G401 (cell line): ENCODE measurements around the gene C1QTNF5. TPM values are rescaled to one million over a fixed set of nuclear protein-coding genes. Genes with fewer than 3 reads are reported as not detected.
A peak's percentile ranks its signal among the peaks of the same experiment; 100 is the strongest.

Source experiments
- DNase-seq: peaks from one replicate; pipeline ENCODE4 v3.0.0-alpha.2; 2015; ENCODE audit warnings: low spot score
- in situ Hi-C: cut with HindIII; loops from 2 replicates; pipeline ENCODE4 v1.10.0; 2016; ENCODE audit warnings: low sequenced_read_pairs, mixed read lengths
- total RNA-seq: library from RNA; depleted of rRNA; stranded (reverse); fragments of >200 nt; shearing (Covaris generic); gene quantifications from 2 replicates; pipeline ENCODE4 v1.2.3, GENCODE V29; 2014

Gene C1QTNF5
- total RNA-seq, 1 experiment from 2014 or later, result 0.17 TPM

DNA sequence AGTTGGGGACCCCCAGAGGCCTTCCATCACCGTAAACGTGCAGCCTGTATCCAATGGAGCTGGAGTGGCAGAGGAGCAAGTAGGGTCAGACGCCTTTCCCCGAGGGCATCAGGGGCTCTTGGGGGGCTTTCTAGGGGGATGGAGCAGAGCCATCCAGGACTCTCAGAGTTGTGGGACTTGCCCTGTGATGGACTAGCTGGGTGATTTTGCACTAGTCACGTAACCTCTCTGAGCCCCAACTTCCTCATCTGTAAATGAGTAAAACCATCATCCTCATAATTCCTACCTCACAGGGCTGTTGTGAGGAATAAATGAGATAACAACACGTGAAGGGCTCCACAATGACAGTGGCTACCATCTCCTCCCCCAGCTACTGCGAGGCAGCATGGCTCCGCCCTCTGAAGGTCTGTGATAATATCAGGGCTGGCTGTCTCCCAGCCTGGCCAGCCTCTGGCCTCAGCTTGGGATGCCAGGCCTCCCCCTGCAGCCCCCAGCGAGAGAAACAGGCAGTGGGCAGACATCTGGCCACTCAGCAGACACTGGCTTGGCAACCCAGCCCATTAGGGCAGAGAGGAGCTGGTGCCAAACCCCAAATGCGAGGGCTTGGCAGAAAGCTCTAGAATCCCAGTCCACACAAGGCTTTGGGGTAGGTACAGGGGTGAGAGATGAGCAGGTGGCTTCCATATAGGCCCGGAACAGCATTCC lies 34.1 kb upstream of the C1QTNF5 start:
- DNase-seq, result no peak
- in situ Hi-C loops, result loop anchor here (10.0 kb wide), 1 partner anchor 100 kb away; no protein-coding TSS in a partner anchor

DNA sequence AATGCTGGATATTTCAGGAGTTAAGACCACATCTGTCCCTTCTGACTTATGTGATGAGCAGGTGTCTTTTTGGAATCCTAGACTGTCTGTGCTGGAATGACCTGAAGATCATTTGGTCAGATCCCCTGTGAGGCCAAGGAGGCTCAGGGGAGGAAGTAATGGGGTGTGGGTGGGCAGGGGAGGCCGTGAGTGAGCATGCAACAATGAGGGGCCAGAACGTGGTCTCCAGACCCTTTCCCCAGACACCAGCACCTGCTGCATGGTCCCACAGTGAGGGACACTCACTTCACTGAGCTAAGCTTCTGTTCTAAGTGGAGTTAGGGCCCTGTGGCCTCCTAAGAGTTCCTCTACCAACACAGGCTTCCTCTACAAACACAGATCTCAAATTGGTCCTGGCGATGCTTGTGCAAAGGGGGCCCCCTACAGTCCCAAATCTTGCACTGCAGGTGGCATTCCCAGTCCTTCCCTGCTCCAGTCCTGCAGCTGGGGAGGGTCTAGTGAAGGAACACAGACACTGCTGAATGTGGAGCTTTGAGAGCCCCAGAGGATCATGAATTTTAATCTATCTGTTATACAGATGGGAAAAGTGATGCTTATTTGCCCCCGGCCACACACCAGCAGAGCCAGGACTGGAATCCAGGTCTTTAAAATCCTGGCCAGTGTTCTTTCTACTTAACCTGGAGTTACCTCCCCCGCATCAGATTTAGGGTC lies 33.4 kb upstream of the C1QTNF5 start:
- in situ Hi-C loops, result loop anchor here (10.0 kb wide), 1 partner anchor 101 kb away; no protein-coding TSS in a partner anchor
- DNase-seq, result peak; percentile 87

DNA sequence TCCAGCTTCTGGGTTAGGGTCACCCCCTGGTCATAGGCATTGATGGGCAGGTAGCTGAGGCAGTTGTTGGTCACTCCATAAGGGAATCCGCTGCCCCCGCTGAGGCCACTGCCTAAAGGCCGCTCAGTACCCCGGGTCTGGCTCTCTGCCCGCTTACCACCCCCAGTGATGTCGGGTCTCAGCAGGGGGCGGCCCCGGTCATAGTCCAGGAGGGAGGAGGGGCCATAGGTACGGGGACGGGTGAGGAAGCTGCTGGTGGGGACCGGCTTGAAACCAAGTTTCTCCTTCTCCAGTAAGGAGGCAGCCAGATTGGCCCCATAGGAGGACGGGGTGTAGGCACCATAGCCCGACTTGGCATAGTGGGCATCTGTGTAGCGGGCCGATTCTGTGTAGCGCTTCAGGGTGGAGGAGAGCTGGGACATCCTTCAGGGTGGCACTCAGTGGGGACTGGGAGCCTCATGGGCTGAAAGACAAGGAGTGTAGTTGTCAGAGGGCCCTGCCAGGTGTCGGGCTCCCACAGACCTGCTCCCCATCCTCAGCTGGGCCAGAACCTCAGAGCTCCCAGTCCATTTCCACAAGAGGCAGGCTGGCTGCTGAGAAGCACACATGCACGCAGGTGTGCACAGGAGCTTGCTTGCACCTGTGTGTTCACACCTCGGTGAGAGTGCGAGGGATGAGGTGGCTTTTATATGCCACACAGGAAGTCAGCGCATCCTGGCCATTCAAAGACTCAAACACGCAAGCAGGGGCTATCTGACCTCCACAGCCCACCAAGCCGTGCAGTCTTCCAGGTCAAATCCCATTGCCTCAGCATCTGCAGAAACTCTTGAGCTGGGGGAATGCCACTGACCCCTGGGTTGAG lies 32.6 kb upstream of the C1QTNF5 start:
- in situ Hi-C loops, result loop anchor here (10.0 kb wide), 1 partner anchor 102 kb away; no protein-coding TSS in a partner anchor
- DNase-seq, result no peak

DNA sequence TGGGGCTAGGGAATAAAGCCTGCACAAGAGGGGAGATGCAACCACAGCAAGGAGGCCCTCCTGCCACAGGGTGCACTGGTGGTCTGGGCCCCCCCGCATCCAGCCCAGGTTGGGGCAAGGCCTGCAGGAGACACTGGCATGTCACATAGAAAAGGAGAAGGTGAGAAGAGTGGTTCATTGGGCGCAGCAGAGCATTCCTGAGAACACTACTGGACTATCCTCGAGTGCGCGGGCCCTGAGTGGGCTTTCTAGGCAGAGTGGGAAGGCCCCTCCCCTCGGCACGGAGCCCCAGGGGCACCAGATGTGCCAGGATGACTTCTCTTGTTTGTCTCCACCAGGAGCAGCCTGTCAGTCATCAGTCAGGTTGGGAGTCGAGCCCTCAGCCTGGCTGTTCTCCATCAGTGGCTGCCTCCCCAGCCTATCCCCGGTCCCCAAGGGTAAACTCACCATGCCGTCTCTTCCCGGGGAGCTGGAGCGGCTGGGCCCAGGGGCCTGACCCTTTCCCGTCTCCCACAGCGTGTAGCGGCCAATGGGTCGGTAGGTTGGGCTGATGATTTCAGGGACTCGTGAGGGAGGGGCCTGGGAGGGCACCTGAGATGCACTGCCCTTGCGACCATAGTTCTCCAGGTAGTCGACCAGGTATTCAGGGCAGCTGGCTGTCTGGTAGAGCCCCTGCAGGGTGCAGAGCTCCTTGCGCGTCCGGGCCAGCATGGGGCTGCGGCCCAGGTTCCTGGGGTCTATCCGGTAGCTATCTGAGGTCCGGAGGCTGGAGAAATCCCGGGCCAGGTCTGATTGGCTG lies 31.8 kb upstream of the C1QTNF5 start:
- in situ Hi-C loops, result loop anchor here (10.0 kb wide), 1 partner anchor 102 kb away; no protein-coding TSS in a partner anchor
- no peak for DNase-seq

DNA sequence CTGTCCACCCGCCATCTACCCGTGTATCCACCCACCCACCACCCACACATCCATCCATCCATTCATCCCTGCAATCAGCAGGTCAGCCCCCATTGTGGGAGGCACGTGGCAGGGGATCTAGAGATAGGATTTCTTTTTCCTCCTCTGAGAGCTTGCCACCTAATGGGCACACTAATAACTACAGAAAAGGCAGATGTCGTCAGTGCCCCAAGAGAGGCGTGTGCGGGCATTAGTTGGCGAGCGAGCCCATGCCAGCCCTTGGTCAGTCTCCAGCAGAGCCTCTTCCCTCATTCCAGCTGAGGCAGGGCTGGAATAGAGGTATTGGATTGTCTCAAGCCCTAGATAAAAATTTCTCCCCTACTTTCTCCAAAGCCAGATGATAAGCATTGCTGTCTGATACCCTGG lies 31.1 kb upstream of the C1QTNF5 start:
- in situ Hi-C loops, result loop anchor here (10.0 kb wide), 1 partner anchor 103 kb away; no protein-coding TSS in a partner anchor
- peak; percentile 74 for DNase-seq

DNA sequence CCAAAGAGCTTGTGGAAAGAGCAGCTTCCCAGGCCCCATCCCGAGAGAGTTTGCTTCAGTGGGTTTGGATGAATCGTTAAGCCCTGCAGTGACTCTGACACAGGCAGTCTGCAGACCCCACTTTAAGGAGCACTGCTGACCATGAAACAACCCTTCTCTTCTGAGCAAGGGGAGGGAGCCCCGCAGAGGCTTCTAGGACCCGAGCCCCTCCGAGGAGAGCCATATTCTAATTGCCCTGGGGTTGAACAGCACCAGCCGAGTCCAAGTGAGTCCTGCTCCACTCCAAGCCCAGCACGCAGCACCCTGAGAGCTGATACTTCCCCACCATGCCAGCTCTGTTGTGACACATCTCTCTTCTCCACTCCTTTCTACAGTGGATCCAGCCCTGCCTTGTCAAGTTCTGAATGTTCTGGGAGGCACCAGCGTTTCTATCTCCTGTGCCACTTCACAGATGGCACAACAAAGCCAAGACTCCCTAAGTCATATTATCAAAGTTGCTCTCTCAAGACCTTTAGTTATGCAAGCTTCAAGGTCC lies 30.5 kb upstream of the C1QTNF5 start:
- in situ Hi-C loops, result loop anchor here (10.0 kb wide), 1 partner anchor 104 kb away; no protein-coding TSS in a partner anchor
- DNase-seq, result no peak

DNA sequence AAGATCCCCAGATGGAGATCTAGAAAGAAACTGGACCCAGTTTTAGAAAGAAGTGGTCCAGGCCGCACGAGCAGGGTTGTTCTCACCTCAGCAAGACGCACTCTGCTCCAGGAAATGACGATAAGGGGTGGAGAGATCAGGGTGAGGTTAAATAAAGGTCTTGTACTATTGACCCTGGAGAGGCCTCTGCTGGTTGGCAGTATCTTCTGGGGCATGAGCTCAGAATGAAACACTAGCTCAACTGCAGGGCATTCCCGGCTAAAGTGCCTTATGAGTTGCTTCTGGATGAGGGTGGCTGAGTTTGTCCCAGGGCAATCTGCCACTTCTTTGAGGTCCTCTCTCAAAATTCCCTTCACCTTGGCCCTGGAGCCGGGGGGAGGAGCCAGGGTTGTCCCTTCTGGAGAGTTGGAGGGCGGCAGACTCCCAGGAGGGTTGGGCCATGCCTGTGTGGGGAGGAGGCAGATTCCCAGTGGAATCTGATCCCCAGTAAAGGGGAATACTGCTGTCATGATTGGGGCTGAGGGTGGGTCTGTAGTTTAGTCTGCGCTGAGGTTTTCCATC lies 29.9 kb upstream of the C1QTNF5 start:
- DNase-seq, result no peak
- in situ Hi-C loops, result loop anchor here (10.0 kb wide), 1 partner anchor 104 kb away; no protein-coding TSS in a partner anchor

DNA sequence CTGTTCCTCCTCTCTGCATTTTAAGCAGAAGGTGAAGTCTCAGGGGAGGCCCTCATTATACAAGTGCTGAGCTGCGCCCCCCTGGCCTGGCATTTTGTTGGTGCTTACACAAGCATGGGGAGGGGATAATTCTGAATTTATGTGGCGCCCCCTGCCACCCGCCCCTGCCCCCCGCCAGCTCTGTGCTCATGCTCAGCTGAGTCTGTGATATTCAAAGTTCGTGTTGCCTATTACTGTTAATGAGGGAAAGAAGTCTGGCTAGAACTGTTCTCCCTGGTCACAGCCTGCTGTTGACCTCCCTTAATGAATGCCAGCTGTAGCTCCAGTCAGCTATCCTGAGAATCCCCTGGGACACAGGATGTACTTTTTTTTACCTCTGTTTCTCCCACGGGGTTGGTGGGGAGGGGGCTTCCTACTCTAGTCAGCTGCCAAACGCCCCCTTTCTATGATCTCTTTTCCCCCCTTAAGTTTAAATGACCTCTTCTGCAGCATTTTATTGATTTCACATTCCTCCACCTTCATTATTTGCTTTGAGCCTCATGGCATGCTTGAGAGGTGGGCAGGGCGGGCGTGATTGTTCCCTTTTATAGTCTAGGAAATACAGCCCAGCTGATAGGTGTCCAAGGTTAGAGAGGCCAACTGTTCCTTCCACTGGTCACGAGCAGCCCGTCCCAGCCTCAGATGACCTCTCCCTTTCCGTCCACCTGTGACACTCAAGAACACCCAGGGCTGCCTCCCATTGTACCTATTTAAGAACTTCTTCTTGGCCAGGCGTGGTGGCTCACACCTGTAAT lies 28.6 kb upstream of the C1QTNF5 start:
- no peak for DNase-seq
- in situ Hi-C loops, result no loop called here

DNA sequence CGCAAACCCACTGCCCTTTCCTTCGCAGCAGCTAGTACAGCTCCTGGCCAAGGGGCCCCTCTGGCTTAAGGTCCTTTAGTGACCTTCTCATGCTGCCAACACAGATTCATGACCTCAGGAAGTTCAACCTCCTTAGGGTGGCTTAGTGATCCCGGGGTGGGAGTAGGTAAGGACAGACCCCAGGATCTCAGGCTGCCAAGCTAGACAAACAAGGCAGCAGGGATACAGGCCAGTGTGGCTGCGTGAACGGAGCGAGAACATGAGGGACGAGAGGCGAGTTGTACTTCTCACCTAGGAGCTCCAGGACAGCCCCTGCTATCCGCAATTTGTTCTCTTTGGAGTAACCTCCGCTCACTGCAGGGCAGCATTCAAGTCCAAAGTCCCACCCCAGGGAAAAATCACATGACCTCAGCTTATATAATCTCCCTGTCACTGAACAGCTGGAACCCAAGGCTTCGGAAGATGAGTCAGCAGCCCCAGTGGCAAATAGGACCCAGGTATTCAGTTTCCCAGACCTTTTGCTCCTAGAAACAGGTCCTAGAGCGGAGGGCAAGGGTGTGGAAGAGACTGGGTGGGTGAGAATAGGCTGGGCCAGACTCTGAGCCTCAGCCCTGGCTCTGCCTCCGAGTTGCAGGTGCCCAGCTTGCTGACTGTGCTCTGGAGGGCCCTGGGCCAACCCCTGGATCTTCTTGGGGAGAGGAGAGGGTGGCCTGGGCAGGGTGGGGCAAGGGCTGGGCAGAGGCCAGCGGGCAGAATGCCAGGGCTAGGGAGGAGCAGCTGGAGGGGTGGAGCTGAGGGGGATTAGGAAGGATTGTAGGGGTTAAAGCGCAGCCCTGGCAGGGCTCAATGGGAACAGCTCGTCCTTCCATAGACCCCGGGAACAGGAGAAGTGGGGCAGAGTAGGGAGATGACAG lies 27.7 kb upstream of the C1QTNF5 start:
- no peak for DNase-seq

DNA sequence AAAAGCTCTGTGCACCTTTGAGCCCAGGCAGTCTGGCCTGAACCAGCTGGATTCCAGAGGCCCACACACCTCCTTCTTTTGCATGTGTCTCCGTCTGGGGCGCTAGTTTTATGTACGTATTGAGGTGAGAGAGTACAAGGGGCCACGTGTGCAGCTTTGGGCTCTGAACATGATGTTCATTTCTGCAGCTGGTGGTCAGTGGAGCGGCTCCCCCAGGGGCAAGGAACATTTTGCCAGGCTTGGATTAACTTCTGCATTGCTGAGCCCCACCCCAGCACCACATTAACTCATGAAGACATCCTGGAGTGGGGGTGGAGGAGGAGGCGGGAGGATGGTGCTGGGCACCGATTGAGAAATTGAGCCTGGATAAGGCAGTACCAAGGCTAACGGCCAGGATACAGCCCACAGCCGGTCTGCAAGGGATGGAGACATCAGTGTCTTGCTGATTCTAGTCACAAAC lies 27.0 kb upstream of the C1QTNF5 start:
- in situ Hi-C loops, result no loop called here
- DNase-seq, result no peak

More for the DNA sequence above, 27.7 kb upstream of the C1QTNF5 start:
- in situ Hi-C loops, result no loop called here

DNA sequence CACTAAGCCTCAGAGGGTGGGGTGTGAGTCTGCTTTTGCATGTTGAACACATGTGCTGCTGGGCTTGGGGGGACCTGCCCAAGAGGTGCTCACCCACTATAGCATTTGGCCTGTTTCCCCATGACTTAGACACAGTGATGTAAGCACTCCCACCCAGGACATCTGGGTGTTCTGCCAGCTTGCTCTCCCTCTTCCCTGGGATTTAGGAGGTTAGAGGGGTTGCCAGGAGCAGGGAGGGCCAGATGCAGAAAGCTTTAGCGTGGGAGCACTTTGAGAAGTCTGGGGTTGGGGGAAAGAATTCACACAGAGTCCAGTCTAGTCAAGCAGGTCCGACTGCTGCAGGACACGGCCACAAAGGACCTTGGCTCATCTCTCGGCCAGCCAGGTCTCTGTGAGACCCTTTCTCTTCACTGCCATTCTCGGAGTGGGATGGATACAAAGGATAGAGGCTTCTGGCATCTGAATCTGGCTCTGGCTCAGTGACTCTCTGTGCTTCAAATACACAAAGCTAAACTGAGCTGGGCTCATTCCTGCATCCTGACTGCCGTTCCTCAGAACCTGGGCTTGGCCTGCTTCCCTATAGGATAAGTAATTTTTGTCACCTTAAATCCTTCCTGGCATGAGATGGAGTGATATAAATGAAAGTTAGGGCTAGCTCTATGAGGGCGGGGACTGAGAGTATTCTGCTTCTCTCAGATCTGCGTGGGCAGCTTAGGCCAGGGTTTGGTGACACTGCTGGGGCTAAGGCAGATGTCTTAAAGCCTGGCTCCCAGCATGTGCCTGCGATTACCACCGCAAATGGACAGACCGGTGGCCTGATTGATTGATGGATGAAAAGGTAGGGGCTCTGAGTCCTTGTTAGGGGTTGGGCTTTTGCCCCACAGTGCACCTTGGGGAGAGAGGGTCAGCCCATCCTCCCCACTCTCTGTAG lies 26.3 kb upstream of the C1QTNF5 start:
- no peak for DNase-seq
- in situ Hi-C loops, result no loop called here

DNA sequence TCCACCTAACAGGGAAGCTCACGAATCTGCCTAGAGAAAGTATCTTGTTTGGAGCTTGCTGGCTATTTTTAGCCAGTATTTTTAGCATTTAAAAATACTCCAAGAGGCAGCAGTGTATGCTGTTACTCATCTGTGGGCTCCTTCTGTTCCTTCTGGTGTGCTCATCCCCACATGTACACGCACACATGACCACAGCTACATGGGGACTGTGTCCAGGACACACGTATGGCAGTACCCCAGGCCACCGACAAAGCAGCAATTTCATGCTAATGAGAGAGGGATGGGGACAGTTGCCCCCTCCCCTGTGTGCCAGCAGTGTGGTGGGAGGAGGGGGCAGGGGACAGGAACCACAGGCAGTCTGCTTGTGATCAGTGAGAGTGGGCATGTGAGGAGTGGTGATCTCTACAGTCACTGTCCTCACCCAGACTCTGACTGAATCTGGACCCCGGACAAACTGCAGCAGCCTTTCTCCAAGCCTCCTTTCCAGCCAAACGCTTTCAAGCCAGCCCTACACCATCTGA lies 24.4 kb upstream of the C1QTNF5 start:
- DNase-seq, result no peak
- in situ Hi-C loops, result no loop called here

DNA sequence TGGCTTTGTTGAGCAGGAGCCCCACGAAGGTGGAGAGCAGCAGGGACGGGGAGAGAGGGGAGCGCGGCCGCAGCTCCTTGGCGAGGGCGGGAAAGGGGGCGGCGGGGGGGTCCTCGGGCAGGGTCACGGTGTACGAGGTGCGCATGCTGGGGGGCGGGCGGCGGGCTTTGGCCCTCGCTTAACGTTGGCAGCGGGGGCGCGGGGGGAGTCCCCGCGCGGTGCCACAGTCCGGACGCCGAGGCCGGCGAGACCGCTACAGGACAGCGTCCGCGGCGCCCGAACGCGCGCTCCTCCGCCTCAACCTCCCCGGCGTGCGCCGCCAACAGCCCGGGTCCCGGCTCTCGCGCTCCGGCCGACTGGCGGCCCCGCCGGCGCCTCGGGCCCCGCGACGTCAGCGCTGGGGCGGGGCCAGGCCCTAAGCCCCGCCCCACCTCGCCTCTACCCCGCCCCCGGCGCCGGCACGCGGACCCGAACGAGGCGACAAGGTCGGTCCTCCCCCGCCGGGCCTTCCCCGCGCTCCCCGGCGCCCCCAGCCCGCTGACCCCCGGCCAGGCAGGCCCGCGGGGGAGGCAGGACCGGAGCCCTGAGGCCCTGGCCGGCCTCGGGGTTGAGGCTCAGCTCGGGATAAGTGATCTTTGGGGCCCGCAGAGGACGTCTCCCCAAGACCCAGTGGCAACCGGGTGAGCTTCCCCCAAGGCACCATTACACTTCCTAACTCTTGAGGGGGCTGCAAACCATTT lies 23.3 kb upstream of the C1QTNF5 start:
- DNase-seq, result peak; percentile 81
- in situ Hi-C loops, result no loop called here

DNA sequence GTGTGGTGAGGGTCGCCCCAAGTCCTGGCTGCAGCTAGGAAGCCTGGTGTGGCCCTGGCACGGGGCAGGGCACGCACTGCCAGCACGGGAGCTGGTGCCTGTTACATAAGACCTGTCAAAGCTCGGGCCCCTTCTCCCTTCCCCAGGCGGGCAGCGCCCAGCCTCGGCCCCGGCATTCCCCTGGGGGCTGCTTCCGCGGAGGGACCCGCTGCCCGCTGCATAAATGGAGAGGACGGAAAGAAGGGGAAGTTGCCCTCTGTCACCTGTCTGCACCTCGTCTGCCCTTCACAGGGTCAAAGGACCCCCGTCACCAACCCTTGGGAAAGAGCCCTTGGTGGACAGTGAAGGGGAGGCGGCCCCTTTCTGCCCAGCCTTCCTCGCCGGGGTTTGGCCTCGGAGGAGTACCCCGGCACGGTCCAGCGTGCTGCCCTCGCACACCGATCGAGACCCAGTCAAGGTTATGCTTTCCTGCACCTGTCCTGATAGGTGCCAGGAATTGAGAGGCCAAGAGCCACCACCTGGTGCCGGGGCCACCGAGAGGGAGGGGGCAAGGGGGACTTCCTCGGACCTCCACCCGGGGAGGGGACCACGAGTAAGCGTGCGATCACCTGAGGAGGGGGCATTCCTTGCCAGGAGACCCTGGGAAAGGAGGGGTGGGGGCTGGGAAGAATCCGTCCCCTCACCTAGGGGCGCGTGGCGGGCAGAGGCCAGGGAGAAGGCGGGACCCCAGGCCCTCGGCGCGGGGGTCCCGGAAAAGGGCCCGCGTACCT lies 22.6 kb upstream of the C1QTNF5 start:
- DNase-seq, result no peak
- in situ Hi-C loops, result no loop called here
